ENCODE data around the gene TMTC4. TPM values are rescaled to one million over a fixed set of nuclear protein-coding genes. Genes with fewer than 3 reads are reported as not detected.

TMTC4 gene
- total RNA-seq, 1 donor from 2014 or later, result 25.8 TPM

DNA sequence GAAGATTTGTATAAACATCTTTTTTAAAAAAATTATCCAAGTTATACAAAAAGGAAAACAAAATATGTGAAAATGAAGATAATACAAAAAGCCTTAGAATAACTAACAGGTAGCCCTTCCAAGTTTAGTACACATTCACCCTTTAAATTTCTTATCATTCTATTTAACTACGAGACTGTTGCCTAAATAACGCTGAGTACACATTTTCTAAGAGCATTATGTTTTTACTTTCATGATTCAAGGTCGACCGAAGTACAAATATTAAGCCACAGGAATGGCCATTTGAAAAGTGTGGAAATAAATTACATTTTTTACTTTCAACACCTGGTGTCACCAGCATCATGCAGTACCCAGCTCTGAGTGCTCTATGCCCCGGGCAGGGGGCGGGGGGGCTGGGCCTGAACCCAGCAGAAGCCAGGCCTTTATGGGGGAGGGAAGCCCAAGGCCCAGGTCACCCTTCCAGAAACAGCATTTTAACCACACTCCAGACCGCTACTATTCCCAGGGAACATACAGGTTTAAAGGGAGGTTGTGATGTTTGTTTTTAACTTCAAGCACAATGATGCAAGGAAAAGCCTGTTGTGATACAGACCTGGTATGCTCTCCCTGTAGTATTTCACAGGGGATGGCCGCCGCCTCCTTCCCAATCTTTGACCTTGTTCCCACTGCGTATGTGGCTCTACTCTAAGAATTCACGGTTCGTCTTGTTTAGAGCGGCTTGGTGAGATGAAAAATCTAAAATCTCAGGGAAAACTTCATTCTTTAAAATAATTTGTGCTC is 110.0 kb downstream of the TMTC4 start:
- Histone ChIP-seq H3K27ac (no peak overlapping the region), H3K4me1 (peaks cover 10% of the 10 kb centered on the region), H3K36me3 (no peaks in the 10 kb centered on the region), H3K4me3 (no peak overlapping the region), H3K9me3 (no peaks in the 10 kb centered on the region), H3K27me3 (no peaks in the 10 kb centered on the region)
- no peak for TF ChIP-seq POLR2A (IDR thresholded peaks at IDR 0.05)
- TF ChIP-seq, protein P1, sequence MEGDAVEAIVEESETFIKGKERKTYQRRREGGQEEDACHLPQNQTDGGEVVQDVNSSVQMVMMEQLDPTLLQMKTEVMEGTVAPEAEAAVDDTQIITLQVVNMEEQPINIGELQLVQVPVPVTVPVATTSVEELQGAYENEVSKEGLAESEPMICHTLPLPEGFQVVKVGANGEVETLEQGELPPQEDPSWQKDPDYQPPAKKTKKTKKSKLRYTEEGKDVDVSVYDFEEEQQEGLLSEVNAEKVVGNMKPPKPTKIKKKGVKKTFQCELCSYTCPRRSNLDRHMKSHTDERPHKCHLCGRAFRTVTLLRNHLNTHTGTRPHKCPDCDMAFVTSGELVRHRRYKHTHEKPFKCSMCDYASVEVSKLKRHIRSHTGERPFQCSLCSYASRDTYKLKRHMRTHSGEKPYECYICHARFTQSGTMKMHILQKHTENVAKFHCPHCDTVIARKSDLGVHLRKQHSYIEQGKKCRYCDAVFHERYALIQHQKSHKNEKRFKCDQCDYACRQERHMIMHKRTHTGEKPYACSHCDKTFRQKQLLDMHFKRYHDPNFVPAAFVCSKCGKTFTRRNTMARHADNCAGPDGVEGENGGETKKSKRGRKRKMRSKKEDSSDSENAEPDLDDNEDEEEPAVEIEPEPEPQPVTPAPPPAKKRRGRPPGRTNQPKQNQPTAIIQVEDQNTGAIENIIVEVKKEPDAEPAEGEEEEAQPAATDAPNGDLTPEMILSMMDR (IDR thresholded peaks at IDR 0.05), result no peak
- no peak for TF ChIP-seq POLR2AphosphoS5 (IDR thresholded peaks at IDR 0.05; ENCODE audit: insufficient read depth in 1 of 2, low read depth in 1 of 2)
- intact Hi-C loops (cut with DNase I), result no loop called here
- peak in 1 of 2 donors; percentile 46 for DNase-seq (ENCODE audit: extremely low spot score in 2 of 2)

DNA sequence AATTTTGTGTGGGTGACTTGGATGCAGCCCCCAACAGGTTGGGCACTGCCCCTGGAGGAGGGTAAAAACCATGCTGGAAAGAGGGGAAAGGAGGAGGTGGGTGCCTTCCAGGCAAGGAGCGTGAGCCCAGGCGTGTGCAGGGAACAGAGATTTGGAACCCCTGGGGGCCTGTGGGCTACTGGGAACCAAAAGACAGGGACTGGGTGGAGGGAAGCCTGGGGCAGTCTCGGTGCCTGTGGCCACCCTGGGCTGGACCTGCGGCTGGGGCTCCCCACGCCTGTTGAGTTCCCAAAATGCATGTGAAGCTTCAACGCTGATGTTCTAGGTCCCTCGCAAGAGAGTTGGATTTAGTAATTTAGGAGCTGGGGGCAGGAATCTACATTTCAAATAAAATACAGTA is 110.8 kb downstream of the TMTC4 start:
- H3K4me3 ChIP-seq, result no peak overlapping the region
- H3K4me1 ChIP-seq, result peaks cover 10% of the 10 kb centered on the region
- H3K27me3 ChIP-seq, result no peaks in the 10 kb centered on the region
- TF ChIP-seq POLR2A (IDR thresholded peaks at IDR 0.05) (no peak), POLR2AphosphoS5 (IDR thresholded peaks at IDR 0.05; ENCODE audit: insufficient read depth in 1 of 2, low read depth in 1 of 2) (no peak)
- TF ChIP-seq, protein P1 (IDR thresholded peaks at IDR 0.05), result no peak
- peak in 1 of 2 donors; percentile 74 for DNase-seq (ENCODE audit: extremely low spot score in 2 of 2)
- intact Hi-C loops (cut with DNase I), result no loop called here
- H3K36me3 ChIP-seq, result no peaks in the 10 kb centered on the region
- H3K9me3 ChIP-seq, result no peaks in the 10 kb centered on the region
- no peak overlapping the region for H3K27ac ChIP-seq

DNA sequence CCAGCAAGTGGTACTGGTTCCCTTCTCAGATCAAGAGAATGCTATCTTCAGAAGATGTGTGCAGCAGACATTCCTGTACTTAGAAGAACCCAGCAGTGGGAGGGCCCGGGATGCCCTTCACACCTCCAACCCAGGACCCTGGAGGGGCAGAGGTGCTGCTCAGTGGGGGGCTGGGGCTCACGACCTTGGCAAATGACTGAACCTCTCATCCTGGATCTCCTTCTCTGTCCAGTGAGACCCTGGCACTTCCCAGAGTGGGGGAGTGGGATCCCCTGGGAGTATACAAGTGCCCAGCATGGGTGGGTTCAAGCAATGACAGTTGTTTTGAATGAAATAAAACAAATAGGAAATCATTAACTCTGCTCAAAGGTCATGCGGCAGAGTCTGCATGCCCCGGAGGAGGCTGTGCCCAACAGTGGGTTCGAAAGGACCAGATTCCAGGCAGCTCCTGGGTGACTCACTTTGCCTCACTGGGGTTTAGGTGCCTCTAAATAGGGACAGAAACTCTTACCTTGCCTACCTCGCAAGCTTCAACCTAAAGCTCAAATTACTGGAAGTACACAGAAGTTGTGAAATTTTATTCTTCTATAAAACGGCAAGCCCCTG is 112.9 kb downstream of the TMTC4 start:
- no peaks in the 10 kb centered on the region for H3K27me3 ChIP-seq

DNA sequence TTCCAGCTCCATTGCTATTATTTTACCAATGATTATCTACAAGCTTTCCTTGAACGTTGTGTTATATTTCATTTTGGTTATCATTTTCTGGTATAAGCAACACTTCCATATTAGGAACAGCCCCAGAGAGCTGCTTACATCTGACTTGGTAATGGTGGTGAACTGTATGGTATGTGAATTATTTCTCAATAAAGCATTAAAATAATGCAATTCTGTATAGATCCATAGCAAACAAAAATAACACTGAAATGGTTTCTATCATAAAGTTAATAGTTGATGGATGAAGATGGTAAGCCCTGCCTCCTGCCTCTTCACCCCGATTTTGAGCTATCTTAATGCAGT is 113.5 kb downstream of the TMTC4 start:
- H3K27me3 ChIP-seq, result no peaks in the 10 kb centered on the region
- H3K27ac ChIP-seq, result peak overlapping the region; percentile 53
- no peaks in the 10 kb centered on the region for H3K9me3 ChIP-seq
- TF ChIP-seq, protein P1 (IDR thresholded peaks at IDR 0.05), result no peak
- no peak for TF ChIP-seq POLR2AphosphoS5 (IDR thresholded peaks at IDR 0.05; ENCODE audit: insufficient read depth in 1 of 2, low read depth in 1 of 2)
- no peak for TF ChIP-seq POLR2A (IDR thresholded peaks at IDR 0.05)
- intact Hi-C loops (cut with DNase I), result no loop called here
- H3K4me3 ChIP-seq, result no peak overlapping the region
- no peak for DNase-seq (ENCODE audit: extremely low spot score in 2 of 2)
- H3K4me1 ChIP-seq, result peaks cover 10% of the 10 kb centered on the region
- H3K36me3 ChIP-seq, result no peaks in the 10 kb centered on the region

More for the DNA sequence above, 112.9 kb downstream of the TMTC4 start:
- DNase-seq (ENCODE audit: extremely low spot score in 2 of 2), result peak in 1 of 2 donors; percentile 85
- H3K4me1 ChIP-seq, result peaks cover 10% of the 10 kb centered on the region
- no peak overlapping the region for H3K4me3 ChIP-seq
- H3K27ac ChIP-seq, result peak overlapping the region; percentile 53
- TF ChIP-seq, protein P1 (IDR thresholded peaks at IDR 0.05), result no peak
- TF ChIP-seq POLR2A (IDR thresholded peaks at IDR 0.05) (no peak), POLR2AphosphoS5 (IDR thresholded peaks at IDR 0.05; ENCODE audit: insufficient read depth in 1 of 2, low read depth in 1 of 2) (no peak)
- intact Hi-C loops (cut with DNase I), result no loop called here
- no peaks in the 10 kb centered on the region for H3K36me3 ChIP-seq
- no peaks in the 10 kb centered on the region for H3K9me3 ChIP-seq

Data from vagina (tissue), 2 donors.